Breast epithelium (tissue), 3 donors: Measurements from ENCODE around the gene CADPS.

ENCODE experiments used
- CTCF ChIP-seq, 3 donors: fragments of 450-650 bp; IDR thresholded peaks; one replicate each; pipeline ENCODE4 v1.5.1; 2016 to 2017; ENCODE audit warnings: antibody characterized with exemption in 3 of 3, mild to moderate bottlenecking in 3 of 3, moderate library complexity in 3 of 3
- POLR2A ChIP-seq: fragments of 450-650 bp; IDR thresholded peaks from one replicate; pipeline ENCODE4 v1.6.1; 2016; ENCODE audit warnings: antibody characterized with exemption, mild to moderate bottlenecking, moderate library complexity
- POLR2AphosphoS5 ChIP-seq, 3 donors: sonication (generic); formaldehyde crosslinking; IDR thresholded peaks; one replicate each; pipeline ENCODE4 v1.6.1; 2017; ENCODE audit warnings: antibody characterized with exemption in 3 of 3

GRCh38 chr3:62688050-62688449 is 187.2 kb downstream of the CADPS start:
- TF ChIP-seq CTCF (IDR thresholded peaks at IDR 0.05) (no peak), POLR2A (no peak), POLR2AphosphoS5 (IDR thresholded peaks at IDR 0.05) (no peak)
